ENCODE measurements around the gene TMEM231.

Gene TMEM231

GRCh38 chr16:75566040-75566757 is 10.1 kb upstream of the TMEM231 start, which contains the start of gene GABARAPL2:
Gene GABARAPL2, plus strand, starts transcription at chr16:75566379. Its CDS starts 108 bp downstream, at chr16:75566487.
- TF ChIP-seq CTCF (IDR thresholded peaks at IDR 0.05) (no peak), ZFX (IDR thresholded peaks at IDR 0.05; ENCODE audit: borderline replicate concordance) (no peak)
- peak within 1 kb of the TSS; percentile 41 for H3K27ac ChIP-seq

GRCh38 chr16:75565640-75566039 is 9.6 kb upstream of the TMEM231 start:
- TF ChIP-seq CTCF (IDR thresholded peaks at IDR 0.05) (no peak), ZFX (IDR thresholded peaks at IDR 0.05; ENCODE audit: borderline replicate concordance) (no peak)
- H3K27ac ChIP-seq = peak overlapping the region; percentile 41

GRCh38 chr16:75559564-75560372 is 3.7 kb upstream of the TMEM231 start:
- peak overlapping the region; percentile 66 for H3K27ac ChIP-seq
- TF ChIP-seq CTCF (IDR thresholded peaks at IDR 0.05) = no peak
- TF ChIP-seq ZFX (IDR thresholded peaks at IDR 0.05; ENCODE audit: borderline replicate concordance) = no peak

- TF ChIP-seq CTCF (IDR thresholded peaks at IDR 0.05) = no peak
- no peak for TF ChIP-seq ZFX (IDR thresholded peaks at IDR 0.05; ENCODE audit: borderline replicate concordance)
- no peak overlapping the region; the same call in 1 of the 2 replicates for H3K27ac ChIP-seq
These were observed 2.9 kb upstream of the TMEM231 start for GRCh38 chr16:75558846-75559401.

- TF ChIP-seq CTCF (IDR thresholded peaks at IDR 0.05) (no peak), ZFX (IDR thresholded peaks at IDR 0.05; ENCODE audit: borderline replicate concordance) (no peak)
- H3K27ac ChIP-seq = peak overlapping the region; percentile 86
These were observed 439 bp upstream of the TMEM231 start for GRCh38 chr16:75556431-75556950.

- no peak for TF ChIP-seq ZFX (IDR thresholded peaks at IDR 0.05; ENCODE audit: borderline replicate concordance)
- no peak for TF ChIP-seq CTCF (IDR thresholded peaks at IDR 0.05)
- H3K27ac ChIP-seq = peak overlapping the region; percentile 86
These were observed 792 bp downstream of the TMEM231 start for GRCh38 chr16:75555213-75555706.
